ENCODE measurements around the gene ADCY1. TPM values are rescaled to one million over a fixed set of nuclear protein-coding genes. Genes with fewer than 3 reads are reported as not detected.

The ADCY1 gene
- total RNA-seq, 1 donor, result under 0.01 TPM

- H3K4me3 ChIP-seq (ENCODE audit: low read length), result no peak overlapping the region
- H3K9me3 ChIP-seq (ENCODE audit: low read depth, low read length), result no peaks in the 10 kb centered on the region
- H3K27me3 ChIP-seq (ENCODE audit: insufficient read depth, low read length), result no peaks in the 10 kb centered on the region
- no peaks in the 10 kb centered on the region for H3K4me1 ChIP-seq (ENCODE audit: insufficient read depth, low read length)
Observed at GRCh38 chr7:45584261-45585210, 10.4 kb downstream of the ADCY1 start.

GRCh38 chr7:45585628-45586027, 11.5 kb downstream of the ADCY1 start:
- Histone ChIP-seq H3K4me1 (ENCODE audit: insufficient read depth, low read length) (no peaks in the 10 kb centered on the region), H3K9me3 (ENCODE audit: low read depth, low read length) (no peaks in the 10 kb centered on the region), H3K27me3 (ENCODE audit: insufficient read depth, low read length) (no peaks in the 10 kb centered on the region), H3K4me3 (ENCODE audit: low read length) (no peak overlapping the region)

DNA sequence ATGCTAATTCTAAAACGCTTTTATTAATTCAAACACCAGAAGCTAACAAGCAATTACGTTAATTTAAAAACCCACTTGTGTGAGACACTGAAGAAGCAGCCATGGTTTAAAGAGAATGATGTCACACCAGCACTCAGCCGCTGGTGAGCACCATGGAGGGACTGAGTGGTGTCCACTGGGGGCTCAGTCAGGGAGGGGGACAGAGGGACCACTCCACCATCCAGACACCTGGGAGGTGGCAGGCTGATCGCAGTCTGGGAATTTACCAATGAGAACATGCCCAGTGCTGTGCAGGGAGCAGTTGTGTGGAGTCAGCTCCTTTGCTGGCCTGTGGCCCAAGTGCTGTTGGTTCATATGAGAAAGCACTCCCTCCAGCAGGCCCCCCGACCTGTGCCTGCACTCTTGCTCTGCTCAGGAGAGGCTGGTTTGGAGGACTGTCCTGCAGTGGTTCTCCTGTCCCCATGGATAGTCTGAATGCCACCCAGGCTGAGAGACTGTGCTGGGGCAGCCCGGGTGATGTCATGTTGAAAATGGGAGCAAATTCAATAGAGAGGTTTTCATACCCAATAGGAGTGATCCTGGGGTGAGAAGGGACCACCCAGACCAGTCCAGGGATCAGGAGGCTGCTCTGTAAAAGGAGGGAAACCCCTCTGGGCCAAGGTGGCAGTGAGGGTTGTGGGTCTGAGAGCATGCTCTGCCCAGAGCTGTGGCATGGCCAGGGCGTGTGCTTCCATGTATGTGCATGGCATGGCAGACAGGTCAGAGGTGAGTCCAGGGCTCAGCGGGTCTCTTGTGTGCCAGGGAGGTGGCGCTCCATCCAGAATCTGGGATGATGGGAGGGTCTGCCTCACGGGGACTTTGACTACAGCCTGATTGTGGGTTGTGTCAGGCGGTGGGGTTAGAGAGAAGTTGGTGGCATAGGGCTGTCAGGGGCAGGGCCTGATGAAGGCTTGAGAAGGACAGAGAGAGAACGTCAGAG, 12.7 kb downstream of the ADCY1 start:
- Histone ChIP-seq H3K27me3 (ENCODE audit: insufficient read depth, low read length) (no peaks in the 10 kb centered on the region), H3K4me3 (ENCODE audit: low read length) (no peak overlapping the region), H3K9me3 (ENCODE audit: low read depth, low read length) (no peaks in the 10 kb centered on the region), H3K4me1 (ENCODE audit: insufficient read depth, low read length) (no peaks in the 10 kb centered on the region)

DNA sequence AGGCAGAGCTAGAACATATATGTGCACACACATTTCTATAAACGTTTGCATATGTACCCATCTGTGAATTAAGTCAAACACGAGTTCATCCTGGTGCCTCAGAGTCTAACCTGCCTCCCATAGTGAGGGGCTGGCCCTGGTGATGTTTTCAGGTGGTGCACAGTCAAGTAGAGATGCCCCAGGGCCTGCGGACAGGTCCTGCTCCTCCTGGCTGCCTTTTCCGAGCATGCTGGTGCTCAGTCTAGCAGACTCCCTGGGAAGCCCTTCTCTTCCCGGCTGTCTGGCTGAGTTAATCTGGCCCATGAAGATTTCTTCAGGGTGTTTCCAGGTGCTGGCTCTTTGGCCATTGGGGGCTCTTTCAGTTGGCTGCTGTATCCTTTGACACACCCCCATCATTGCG, 14.3 kb downstream of the ADCY1 start:
- H3K4me1 ChIP-seq (ENCODE audit: insufficient read depth, low read length), result no peaks in the 10 kb centered on the region
- no peaks in the 10 kb centered on the region for H3K9me3 ChIP-seq (ENCODE audit: low read depth, low read length)
- no peaks in the 10 kb centered on the region for H3K27me3 ChIP-seq (ENCODE audit: insufficient read depth, low read length)
- H3K4me3 ChIP-seq (ENCODE audit: low read length), result no peak overlapping the region

- no peaks in the 10 kb centered on the region for H3K9me3 ChIP-seq (ENCODE audit: low read depth, low read length)
- no peak overlapping the region for H3K4me3 ChIP-seq (ENCODE audit: low read length)
- no peaks in the 10 kb centered on the region for H3K27me3 ChIP-seq (ENCODE audit: insufficient read depth, low read length)
- H3K4me1 ChIP-seq (ENCODE audit: insufficient read depth, low read length), result no peaks in the 10 kb centered on the region
Observed at GRCh38 chr7:45589061-45589460, 14.9 kb downstream of the ADCY1 start.

GRCh38 chr7:45589915-45590678, 15.9 kb downstream of the ADCY1 start:
- Histone ChIP-seq H3K9me3 (ENCODE audit: low read depth, low read length) (no peaks in the 10 kb centered on the region), H3K27me3 (ENCODE audit: insufficient read depth, low read length) (no peaks in the 10 kb centered on the region), H3K4me3 (ENCODE audit: low read length) (no peak overlapping the region), H3K4me1 (ENCODE audit: insufficient read depth, low read length) (no peaks in the 10 kb centered on the region)

- Histone ChIP-seq H3K27me3 (ENCODE audit: insufficient read depth, low read length) (no peaks in the 10 kb centered on the region), H3K9me3 (ENCODE audit: low read depth, low read length) (no peaks in the 10 kb centered on the region), H3K4me1 (ENCODE audit: insufficient read depth, low read length) (no peaks in the 10 kb centered on the region), H3K4me3 (ENCODE audit: low read length) (no peak overlapping the region)
Observed at GRCh38 chr7:45590679-45591057, 16.5 kb downstream of the ADCY1 start.

DNA sequence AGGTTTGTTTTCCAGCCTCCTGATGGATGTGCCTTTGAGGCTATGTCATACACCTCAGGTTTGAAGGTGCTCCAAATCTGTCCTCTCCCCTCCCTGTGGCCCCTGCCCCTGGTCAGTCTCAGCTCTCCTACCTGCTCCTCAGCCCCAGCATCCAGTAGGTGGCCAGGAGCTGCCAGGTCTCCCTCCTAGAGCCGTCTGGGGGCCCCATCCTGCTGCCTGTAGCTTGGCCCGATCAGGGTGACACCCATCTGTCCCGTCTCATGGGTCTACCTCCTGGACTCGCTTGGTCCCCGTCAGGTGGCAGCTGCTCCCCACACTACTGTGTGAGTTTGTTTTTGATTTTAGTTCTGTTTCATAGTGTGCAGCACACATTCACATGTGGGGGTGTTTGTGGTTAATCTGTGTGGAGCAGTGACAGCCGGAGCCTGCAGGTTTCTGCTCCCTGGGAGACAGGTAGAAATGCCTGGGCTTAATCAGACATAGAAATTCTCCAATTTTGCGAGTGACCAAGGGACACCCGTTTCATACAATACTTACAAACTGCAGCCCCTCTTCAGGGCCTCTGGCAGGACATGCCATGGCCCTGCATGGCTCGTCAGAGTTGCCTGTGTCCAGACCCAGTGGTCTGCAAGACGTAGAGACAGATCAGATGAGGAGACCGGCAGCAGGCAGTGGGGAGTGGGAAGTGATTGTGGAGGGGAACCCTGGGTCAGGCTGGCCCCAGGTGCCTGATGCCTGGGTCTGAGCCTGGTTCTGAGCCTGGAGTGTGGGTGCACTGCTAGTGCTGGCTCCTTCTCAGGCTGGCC, 17.1 kb downstream of the ADCY1 start:
- H3K4me3 ChIP-seq (ENCODE audit: low read length), result no peak overlapping the region
- no peaks in the 10 kb centered on the region for H3K9me3 ChIP-seq (ENCODE audit: low read depth, low read length)
- H3K27me3 ChIP-seq (ENCODE audit: insufficient read depth, low read length), result no peaks in the 10 kb centered on the region
- no peaks in the 10 kb centered on the region for H3K4me1 ChIP-seq (ENCODE audit: insufficient read depth, low read length)

- Histone ChIP-seq H3K27me3 (ENCODE audit: insufficient read depth, low read length) (no peaks in the 10 kb centered on the region), H3K4me3 (ENCODE audit: low read length) (no peak overlapping the region), H3K4me1 (ENCODE audit: insufficient read depth, low read length) (no peaks in the 10 kb centered on the region), H3K9me3 (ENCODE audit: low read depth, low read length) (no peaks in the 10 kb centered on the region)
Observed at GRCh38 chr7:45592230-45592991, 18.2 kb downstream of the ADCY1 start.

DNA sequence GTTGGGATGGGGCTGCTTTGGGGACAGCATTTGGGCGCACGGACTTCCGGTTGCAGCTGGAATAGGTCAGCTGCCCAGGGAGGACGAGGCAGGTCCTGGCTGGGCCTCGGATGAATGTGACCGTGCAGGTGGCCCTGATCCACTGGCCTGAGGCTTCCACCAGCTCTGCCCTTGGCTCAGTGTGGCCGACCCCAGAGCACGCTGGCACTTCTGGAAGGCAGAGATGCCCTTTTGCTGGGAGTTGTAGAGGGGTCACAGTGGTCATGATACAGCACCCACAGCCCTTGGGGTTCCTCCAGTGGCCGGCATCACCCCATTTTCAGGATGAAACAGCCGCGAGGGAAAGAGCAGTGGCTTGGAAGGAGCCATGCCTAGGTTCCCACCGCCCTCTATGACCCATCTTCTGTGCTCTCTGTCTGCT, 19.0 kb downstream of the ADCY1 start:
- no peaks in the 10 kb centered on the region for H3K9me3 ChIP-seq (ENCODE audit: low read depth, low read length)
- no peaks in the 10 kb centered on the region for H3K4me1 ChIP-seq (ENCODE audit: insufficient read depth, low read length)
- H3K27me3 ChIP-seq (ENCODE audit: insufficient read depth, low read length), result no peaks in the 10 kb centered on the region
- H3K4me3 ChIP-seq (ENCODE audit: low read length), result no peak overlapping the region

DNA sequence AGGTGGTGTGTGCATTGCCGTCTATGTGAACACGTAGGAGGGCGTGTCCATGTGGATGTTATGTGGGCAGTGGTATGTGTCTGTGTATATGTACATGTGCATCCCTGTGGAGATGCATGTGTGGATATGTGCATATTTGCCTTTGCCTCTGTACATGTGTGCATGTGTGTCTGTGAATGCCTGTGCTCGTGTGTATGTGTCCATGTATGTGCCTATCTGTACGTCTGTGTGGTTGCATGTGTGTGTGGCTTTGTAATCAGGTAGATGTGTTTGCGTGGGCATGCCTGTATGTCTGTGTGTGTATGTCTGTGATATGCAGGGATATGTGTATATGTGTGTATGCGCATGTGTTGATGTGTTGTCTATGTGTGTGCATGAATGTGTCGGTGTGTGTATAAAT, 19.7 kb downstream of the ADCY1 start:
- Histone ChIP-seq H3K9me3 (ENCODE audit: low read depth, low read length) (no peaks in the 10 kb centered on the region), H3K4me3 (ENCODE audit: low read length) (no peak overlapping the region), H3K27me3 (ENCODE audit: insufficient read depth, low read length) (no peaks in the 10 kb centered on the region), H3K4me1 (ENCODE audit: insufficient read depth, low read length) (no peaks in the 10 kb centered on the region)

- H3K4me1 ChIP-seq (ENCODE audit: insufficient read depth, low read length), result no peaks in the 10 kb centered on the region
- H3K27me3 ChIP-seq (ENCODE audit: insufficient read depth, low read length), result no peaks in the 10 kb centered on the region
- H3K4me3 ChIP-seq (ENCODE audit: low read length), result no peak overlapping the region
- H3K9me3 ChIP-seq (ENCODE audit: low read depth, low read length), result no peaks in the 10 kb centered on the region
Observed at GRCh38 chr7:45594745-45595535, 20.8 kb downstream of the ADCY1 start.

Data from mononuclear cell (primary cell).